HPDE6-E6E7 (cell line): ENCODE measurements around the gene SCFD1.

ENCODE experiments used
- DNase-seq: peaks from one replicate; pipeline ENCODE4 v3.0.0; 2011; ENCODE audit warnings: missing footprints; ENCODE audit errors: extremely low spot score

The SCFD1 gene

GRCh38 chr14:30756594-30756993, 134.5 kb downstream of the SCFD1 start:
- no peak for DNase-seq

GRCh38 chr14:30757082-30757481, 135.0 kb downstream of the SCFD1 start:
- DNase-seq = no peak

- no peak for DNase-seq
These were observed 137.3 kb downstream of the SCFD1 start for GRCh38 chr14:30759172-30760125.

- no peak for DNase-seq
These were observed 141.8 kb downstream of the SCFD1 start for GRCh38 chr14:30763891-30764290.

- DNase-seq = no peak
These were observed 145.5 kb downstream of the SCFD1 start for GRCh38 chr14:30767624-30768023.

- DNase-seq = no peak
These were observed 146.7 kb downstream of the SCFD1 start for GRCh38 chr14:30768791-30769190.

- DNase-seq = no peak
These were observed 148.3 kb downstream of the SCFD1 start for GRCh38 chr14:30770376-30770775.

DNA sequence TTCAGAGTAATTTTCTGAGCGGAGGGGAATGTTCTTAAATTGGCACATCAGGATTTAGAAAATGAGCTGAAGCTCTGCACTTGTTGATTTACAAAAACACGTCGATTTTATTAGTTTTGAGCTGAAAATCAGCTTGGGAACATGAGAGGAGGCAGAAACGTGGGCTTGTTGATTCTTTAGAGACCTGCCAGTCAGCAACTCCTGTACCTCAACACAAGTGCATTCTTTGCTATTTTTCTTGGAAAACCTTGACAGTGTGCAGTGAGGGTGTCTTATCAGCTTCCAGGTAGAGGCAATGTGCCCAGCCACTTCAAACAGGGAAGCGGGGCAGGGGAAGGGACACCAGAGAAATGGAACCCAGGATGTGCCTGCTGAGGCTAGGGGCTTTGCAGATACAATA, 149.5 kb downstream of the SCFD1 start:
- DNase-seq = no peak

GRCh38 chr14:30779210-30779609, 157.1 kb downstream of the SCFD1 start:
- DNase-seq = no peak
